WTC11 (cell line): ENCODE results near the gene ZER1. TPM values are rescaled to one million over a fixed set of nuclear protein-coding genes. Genes with fewer than 3 reads are reported as not detected.
A peak's percentile ranks its signal among the peaks of the same experiment; 100 is the strongest.

Source experiments
- ATAC-seq: fragments of 200-7000 bp; cut with Tn5 transposase; 2 replicates; pipeline ENCODE4 v1.10.0; 2021; ENCODE audit warnings: mild to moderate bottlenecking, moderate library complexity
- CTCF ChIA-PET: fragments of 300-600 bp; sonication (Branson Sonifier 250); formaldehyde crosslinking; loops from one replicate; lab custom pipeline; 2021; ENCODE audit warnings: antibody characterized with exemption; lab: Charles Lee
- POLR2A ChIA-PET: fragments of 350-600 bp; sonication (Branson Sonifier 250); formaldehyde crosslinking; loops from one replicate; lab custom pipeline; 2021; ENCODE audit warnings: antibody characterized with exemption; lab: Charles Lee
- DNase-seq: peaks from one replicate; pipeline ENCODE4 v3.0.0; 2021; ENCODE audit warnings: low spot score
- H3K27ac Mint-ChIP-seq: 2 replicates; pipeline ENCODE4 v1.8.0; 2021; ENCODE audit warnings: mixed read lengths
- H3K27me3 Mint-ChIP-seq: 2 replicates; pipeline ENCODE4 v1.8.0; 2021; ENCODE audit warnings: low read depth, mild to moderate bottlenecking, moderate library complexity, mixed read lengths
- H3K36me3 Mint-ChIP-seq: 2 replicates; pipeline ENCODE4 v1.8.0; 2021; ENCODE audit warnings: mixed read lengths
- H3K4me1 Mint-ChIP-seq: 2 replicates; pipeline ENCODE4 v1.8.0; 2022; ENCODE audit warnings: mixed read lengths
- H3K4me3 Mint-ChIP-seq: 2 replicates; pipeline ENCODE4 v1.8.0; 2021; ENCODE audit warnings: mild to moderate bottlenecking, moderate library complexity, mixed read lengths
- H3K9me3 Mint-ChIP-seq: 2 replicates; pipeline ENCODE4 v1.8.0; 2021; ENCODE audit warnings: mixed read lengths
- CREB1 ChIP-seq: sonication (generic); formaldehyde crosslinking; IDR thresholded peaks from 2 replicates; pipeline ENCODE4 v1.8.0; 2023; ENCODE audit warnings: mild to moderate bottlenecking, missing genetic modification reagents
- FOXP1 ChIP-seq: sonication (generic); formaldehyde crosslinking; IDR thresholded peaks from 2 replicates; pipeline ENCODE4 v1.8.0; 2022; ENCODE audit warnings: missing genetic modification reagents, mild to moderate bottlenecking, moderate library complexity, borderline replicate concordance
- JUN ChIP-seq: sonication (generic); formaldehyde crosslinking; IDR thresholded peaks from 2 replicates; pipeline ENCODE4 v1.8.0; 2023; ENCODE audit warnings: mild to moderate bottlenecking, missing genetic modification reagents
- MXD4 ChIP-seq: fragments of 250-450 bp; sonication (Bioruptor Pico); IDR thresholded peaks from 2 replicates; pipeline ENCODE4 v1.8.0; 2021; ENCODE audit warnings: mild to moderate bottlenecking, moderate library complexity, borderline replicate concordance
- NR2C2 ChIP-seq: sonication (generic); formaldehyde crosslinking; IDR thresholded peaks from 2 replicates; pipeline ENCODE4 v1.8.0; 2022; ENCODE audit warnings: mild to moderate bottlenecking, missing genetic modification reagents
- OVOL2 ChIP-seq: fragments of 250-450 bp; sonication (Bioruptor Pico); IDR thresholded peaks from 2 replicates; pipeline ENCODE4 v1.9.0; 2021; ENCODE audit warnings: mild to moderate bottlenecking, borderline replicate concordance
- RORB ChIP-seq: fragments of 250-450 bp; sonication (Bioruptor Pico); IDR thresholded peaks from 2 replicates; pipeline ENCODE4 v1.9.0; 2021; ENCODE audit warnings: mild to moderate bottlenecking
- SMAD3 ChIP-seq: sonication (generic); formaldehyde crosslinking; IDR thresholded peaks from 2 replicates; pipeline ENCODE4 v1.8.0; 2022; ENCODE audit warnings: missing genetic modification reagents, mild to moderate bottlenecking, borderline replicate concordance
- ZNF317 ChIP-seq: sonication (generic); formaldehyde crosslinking; IDR thresholded peaks from 2 replicates; pipeline ENCODE4 v1.8.1; 2023; ENCODE audit warnings: low read depth, mild to moderate bottlenecking, moderate library complexity, missing genetic modification reagents, borderline replicate concordance
- total RNA-seq: library from RNA; stranded (reverse); gene quantifications from 3 replicates; pipeline ENCODE4 v1.2.3, GENCODE V29; 2021
- TF ChIP-seq, protein P1 (sequence below): sonication (generic); formaldehyde crosslinking; IDR thresholded peaks from 2 replicates; pipeline ENCODE4 v1.8.0; 2023; ENCODE audit warnings: missing genetic modification reagents, mild to moderate bottlenecking, borderline replicate concordance
- TF ChIP-seq, protein P2 (sequence below): sonication (generic); formaldehyde crosslinking; IDR thresholded peaks from 2 replicates; pipeline ENCODE4 v1.8.1; 2023; ENCODE audit warnings: mild to moderate bottlenecking, missing genetic modification reagents
- TF ChIP-seq, protein P3 (sequence below): fragments of 200-600 bp; IDR thresholded peaks from 2 replicates; pipeline ENCODE4 v1.8.0; 2022; ENCODE audit warnings: antibody characterized with exemption
- TF ChIP-seq, protein P4 (sequence below): fragments of 250-450 bp; sonication (Bioruptor Pico); IDR thresholded peaks from 2 replicates; pipeline ENCODE4 v1.9.0; 2021; ENCODE audit warnings: mild to moderate bottlenecking
- TF ChIP-seq, protein P5 (sequence below): sonication (generic); formaldehyde crosslinking; IDR thresholded peaks from 2 replicates; pipeline ENCODE4 v1.8.0; 2022; ENCODE audit warnings: mild to moderate bottlenecking, missing genetic modification reagents

Gene ZER1
- total RNA-seq, 1 experiment from 2014 or later: 23.8 TPM

DNA sequence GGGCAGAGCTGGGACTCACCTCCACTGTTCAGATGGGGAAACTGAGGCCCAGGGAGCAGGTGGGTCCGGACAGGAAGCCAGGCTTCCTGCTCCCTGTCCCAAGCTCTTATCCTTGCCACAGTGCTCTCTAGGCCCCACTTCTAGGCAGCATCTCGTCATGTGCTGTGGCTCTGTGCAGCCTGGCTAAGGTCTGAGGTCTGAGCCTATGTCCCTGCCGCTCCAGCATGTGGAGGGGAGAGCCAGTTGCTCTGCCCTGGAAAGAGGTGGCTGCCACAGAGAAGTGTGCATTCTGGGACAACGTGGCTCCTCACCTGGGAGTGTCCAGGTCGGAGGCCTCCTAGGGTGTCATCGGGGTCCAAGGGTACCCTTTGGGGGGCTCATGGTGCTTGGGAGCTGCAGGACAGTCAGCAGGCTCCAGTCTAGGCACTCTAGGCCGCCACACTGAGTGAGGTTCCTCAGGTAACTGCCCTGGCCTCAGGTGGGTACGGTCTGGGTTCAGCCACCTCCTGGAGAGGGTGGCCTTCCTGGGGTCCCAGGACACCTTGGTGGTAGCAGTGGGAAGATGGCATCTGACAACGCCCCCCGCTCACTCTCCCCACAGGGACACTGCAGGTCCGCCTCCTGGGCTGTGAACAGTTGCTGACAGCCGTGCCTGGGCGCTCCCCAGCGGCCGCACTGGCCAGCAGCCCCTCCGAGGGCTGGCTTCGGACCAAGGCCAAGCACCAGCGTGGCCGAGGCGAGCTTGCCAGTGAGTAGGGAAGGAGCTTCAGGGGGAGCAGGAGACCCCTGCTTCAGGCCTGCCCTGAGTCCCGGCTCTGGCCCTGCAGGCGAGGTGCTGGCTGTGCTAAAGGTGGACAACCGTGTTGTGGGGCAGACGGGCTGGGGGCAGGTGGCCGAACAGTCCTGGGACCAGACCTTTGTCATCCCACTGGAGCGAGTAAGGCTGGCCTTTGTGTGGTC lies 59.0 kb downstream of the ZER1 start:
- POLR2A ChIA-PET: no interaction called here
- no peaks in the 10 kb centered on the region for H3K27me3 Mint-ChIP-seq
- no peaks in the 10 kb centered on the region for H3K4me1 Mint-ChIP-seq
- no peak; the same call in 1 of the 2 replicates for ATAC-seq
- H3K4me3 Mint-ChIP-seq: no peak overlapping the region
- H3K36me3 Mint-ChIP-seq: peaks cover 12% of the 10 kb centered on the region; the same call in 1 of the 2 replicates
- TF ChIP-seq, protein P1, sequence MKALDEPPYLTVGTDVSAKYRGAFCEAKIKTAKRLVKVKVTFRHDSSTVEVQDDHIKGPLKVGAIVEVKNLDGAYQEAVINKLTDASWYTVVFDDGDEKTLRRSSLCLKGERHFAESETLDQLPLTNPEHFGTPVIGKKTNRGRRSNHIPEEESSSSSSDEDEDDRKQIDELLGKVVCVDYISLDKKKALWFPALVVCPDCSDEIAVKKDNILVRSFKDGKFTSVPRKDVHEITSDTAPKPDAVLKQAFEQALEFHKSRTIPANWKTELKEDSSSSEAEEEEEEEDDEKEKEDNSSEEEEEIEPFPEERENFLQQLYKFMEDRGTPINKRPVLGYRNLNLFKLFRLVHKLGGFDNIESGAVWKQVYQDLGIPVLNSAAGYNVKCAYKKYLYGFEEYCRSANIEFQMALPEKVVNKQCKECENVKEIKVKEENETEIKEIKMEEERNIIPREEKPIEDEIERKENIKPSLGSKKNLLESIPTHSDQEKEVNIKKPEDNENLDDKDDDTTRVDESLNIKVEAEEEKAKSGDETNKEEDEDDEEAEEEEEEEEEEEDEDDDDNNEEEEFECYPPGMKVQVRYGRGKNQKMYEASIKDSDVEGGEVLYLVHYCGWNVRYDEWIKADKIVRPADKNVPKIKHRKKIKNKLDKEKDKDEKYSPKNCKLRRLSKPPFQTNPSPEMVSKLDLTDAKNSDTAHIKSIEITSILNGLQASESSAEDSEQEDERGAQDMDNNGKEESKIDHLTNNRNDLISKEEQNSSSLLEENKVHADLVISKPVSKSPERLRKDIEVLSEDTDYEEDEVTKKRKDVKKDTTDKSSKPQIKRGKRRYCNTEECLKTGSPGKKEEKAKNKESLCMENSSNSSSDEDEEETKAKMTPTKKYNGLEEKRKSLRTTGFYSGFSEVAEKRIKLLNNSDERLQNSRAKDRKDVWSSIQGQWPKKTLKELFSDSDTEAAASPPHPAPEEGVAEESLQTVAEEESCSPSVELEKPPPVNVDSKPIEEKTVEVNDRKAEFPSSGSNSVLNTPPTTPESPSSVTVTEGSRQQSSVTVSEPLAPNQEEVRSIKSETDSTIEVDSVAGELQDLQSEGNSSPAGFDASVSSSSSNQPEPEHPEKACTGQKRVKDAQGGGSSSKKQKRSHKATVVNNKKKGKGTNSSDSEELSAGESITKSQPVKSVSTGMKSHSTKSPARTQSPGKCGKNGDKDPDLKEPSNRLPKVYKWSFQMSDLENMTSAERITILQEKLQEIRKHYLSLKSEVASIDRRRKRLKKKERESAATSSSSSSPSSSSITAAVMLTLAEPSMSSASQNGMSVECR (CRISPR knock-in tag): no peak
- TF ChIP-seq SMAD3: no peak
- DNase-seq: peak; percentile 8
- CTCF ChIA-PET: interaction anchor here (1.0 to 1.9 kb wide), 2 partner anchors 10 to 11 kb away, joined by 4 to 9 read pairs; partner anchors contain the start of genes PKN3 and ZDHHC12
- no peaks in the 10 kb centered on the region for H3K9me3 Mint-ChIP-seq
- H3K27ac Mint-ChIP-seq: no peak overlapping the region

DNA sequence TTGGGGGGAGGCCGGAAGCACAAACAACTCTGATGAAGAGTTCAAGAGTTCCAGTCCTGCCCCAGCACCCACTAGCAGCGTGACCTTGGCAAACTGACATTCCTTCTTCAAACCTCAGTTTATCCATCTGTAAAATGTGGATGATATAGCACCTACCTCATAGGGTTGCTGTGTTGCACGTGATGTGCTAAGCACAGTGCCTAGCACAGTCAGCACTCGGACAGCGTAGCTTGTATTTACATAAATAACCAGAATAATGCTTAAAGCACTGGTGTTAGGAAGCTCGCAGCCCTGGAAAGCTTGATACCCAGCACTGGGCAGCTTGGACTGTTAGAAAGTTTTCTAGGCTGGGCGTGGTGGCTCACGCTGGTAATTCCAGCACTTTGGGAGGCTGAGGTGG lies 64.3 kb downstream of the ZER1 start:
- DNase-seq: peak; percentile 3
- CTCF ChIA-PET: interaction anchor here (1.6 to 1.8 kb wide), 2 partner anchors 17 to 26 kb away, joined by 4 read pairs; partner anchors contain the start of gene ZDHHC12

More for the DNA sequence above, 64.3 kb downstream of the ZER1 start:
- H3K36me3 Mint-ChIP-seq: peaks cover 6% of the 10 kb centered on the region; the same call in 1 of the 2 replicates
- TF ChIP-seq, protein P2, sequence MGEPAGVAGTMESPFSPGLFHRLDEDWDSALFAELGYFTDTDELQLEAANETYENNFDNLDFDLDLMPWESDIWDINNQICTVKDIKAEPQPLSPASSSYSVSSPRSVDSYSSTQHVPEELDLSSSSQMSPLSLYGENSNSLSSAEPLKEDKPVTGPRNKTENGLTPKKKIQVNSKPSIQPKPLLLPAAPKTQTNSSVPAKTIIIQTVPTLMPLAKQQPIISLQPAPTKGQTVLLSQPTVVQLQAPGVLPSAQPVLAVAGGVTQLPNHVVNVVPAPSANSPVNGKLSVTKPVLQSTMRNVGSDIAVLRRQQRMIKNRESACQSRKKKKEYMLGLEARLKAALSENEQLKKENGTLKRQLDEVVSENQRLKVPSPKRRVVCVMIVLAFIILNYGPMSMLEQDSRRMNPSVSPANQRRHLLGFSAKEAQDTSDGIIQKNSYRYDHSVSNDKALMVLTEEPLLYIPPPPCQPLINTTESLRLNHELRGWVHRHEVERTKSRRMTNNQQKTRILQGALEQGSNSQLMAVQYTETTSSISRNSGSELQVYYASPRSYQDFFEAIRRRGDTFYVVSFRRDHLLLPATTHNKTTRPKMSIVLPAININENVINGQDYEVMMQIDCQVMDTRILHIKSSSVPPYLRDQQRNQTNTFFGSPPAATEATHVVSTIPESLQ: no peak
- TF ChIP-seq FOXP1 (no peak), CREB1 (no peak), NR2C2 (CRISPR knock-in tag) (no peak), JUN (CRISPR knock-in tag) (no peak), OVOL2 (CRISPR knock-in tag) (no peak), RORB (CRISPR knock-in tag) (no peak), MXD4 (CRISPR knock-in tag) (no peak), ZNF317 (no peak)
- TF ChIP-seq, protein P3, sequence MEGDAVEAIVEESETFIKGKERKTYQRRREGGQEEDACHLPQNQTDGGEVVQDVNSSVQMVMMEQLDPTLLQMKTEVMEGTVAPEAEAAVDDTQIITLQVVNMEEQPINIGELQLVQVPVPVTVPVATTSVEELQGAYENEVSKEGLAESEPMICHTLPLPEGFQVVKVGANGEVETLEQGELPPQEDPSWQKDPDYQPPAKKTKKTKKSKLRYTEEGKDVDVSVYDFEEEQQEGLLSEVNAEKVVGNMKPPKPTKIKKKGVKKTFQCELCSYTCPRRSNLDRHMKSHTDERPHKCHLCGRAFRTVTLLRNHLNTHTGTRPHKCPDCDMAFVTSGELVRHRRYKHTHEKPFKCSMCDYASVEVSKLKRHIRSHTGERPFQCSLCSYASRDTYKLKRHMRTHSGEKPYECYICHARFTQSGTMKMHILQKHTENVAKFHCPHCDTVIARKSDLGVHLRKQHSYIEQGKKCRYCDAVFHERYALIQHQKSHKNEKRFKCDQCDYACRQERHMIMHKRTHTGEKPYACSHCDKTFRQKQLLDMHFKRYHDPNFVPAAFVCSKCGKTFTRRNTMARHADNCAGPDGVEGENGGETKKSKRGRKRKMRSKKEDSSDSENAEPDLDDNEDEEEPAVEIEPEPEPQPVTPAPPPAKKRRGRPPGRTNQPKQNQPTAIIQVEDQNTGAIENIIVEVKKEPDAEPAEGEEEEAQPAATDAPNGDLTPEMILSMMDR: no peak
- TF ChIP-seq, protein P4, sequence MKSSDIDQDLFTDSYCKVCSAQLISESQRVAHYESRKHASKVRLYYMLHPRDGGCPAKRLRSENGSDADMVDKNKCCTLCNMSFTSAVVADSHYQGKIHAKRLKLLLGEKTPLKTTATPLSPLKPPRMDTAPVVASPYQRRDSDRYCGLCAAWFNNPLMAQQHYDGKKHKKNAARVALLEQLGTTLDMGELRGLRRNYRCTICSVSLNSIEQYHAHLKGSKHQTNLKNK: no peak
- TF ChIP-seq, protein P1 (CRISPR knock-in tag): no peak
- TF ChIP-seq, protein P5, sequence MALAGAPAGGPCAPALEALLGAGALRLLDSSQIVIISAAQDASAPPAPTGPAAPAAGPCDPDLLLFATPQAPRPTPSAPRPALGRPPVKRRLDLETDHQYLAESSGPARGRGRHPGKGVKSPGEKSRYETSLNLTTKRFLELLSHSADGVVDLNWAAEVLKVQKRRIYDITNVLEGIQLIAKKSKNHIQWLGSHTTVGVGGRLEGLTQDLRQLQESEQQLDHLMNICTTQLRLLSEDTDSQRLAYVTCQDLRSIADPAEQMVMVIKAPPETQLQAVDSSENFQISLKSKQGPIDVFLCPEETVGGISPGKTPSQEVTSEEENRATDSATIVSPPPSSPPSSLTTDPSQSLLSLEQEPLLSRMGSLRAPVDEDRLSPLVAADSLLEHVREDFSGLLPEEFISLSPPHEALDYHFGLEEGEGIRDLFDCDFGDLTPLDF (CRISPR knock-in tag): no peak
- TF ChIP-seq, all 79 proteins: peak for 0
- Mint-ChIP-seq H3K4me3 (no peak overlapping the region), H3K27me3 (no peaks in the 10 kb centered on the region), H3K27ac (no peak overlapping the region), H3K9me3 (no peaks in the 10 kb centered on the region), H3K4me1 (peaks cover 4% of the 10 kb centered on the region; the same call in 1 of the 2 replicates)
- no peak for ATAC-seq
- POLR2A ChIA-PET: no interaction called here
